GM18502 (cell line): Measurements from ENCODE around the gene ISCA1.
"Not testable (repeated sequence)": the region's sequence is repeated elsewhere in the genome, so short reads cannot be mapped to it uniquely, and the experiment has no call there.

ENCODE experiments used
- ATAC-seq: cut with Tn5 transposase; IDR thresholded peaks from one replicate; pipeline ENCODE4 v1.9.1; 2021; ENCODE audit warnings: mild to moderate bottlenecking; ENCODE audit not compliant: unreplicated experiment, poor library complexity

ISCA1 gene

DNA sequence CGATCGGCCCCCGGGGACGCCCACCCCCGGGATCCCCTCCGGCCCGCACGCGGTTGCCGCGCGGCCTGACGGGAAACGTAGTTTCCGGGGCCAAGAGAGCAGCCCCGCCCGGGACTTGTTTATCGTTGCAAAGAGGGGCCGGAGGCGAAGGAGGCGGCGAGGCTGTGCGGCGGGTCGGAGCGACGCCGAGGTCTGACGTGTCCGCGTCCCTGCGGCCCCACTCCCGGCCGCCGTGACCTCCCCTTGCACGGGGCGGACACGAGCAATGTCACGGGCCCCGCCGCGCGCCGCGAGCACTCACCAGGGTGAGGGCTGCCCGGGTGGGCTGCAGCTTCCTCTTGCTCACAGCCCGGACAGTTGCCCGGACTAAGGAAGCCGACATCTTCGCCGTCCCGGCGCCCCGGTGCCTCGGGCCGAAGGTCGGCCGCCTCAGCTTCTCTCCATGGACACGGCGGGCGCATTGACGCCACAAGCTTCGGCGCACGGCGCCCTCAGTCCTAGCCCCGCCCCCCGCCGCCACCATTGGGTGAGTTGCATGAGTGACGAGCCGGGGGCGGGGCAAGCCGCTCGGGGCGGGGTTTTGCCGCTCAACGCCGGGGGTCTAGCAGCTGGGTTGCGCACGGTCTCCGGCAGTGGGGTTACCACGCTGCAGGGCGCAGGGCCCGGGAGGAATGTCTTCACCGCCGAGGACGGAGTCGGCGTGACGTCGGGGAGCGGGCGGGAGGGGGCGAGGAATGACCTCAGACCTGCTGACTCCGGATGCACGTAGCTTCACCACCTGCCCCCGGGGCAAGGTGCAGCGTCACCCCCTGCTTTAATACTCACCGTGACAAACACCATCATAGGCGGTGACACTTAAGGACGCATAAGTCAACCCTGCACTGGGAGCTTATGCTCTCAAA, at the start of gene ISCA1:
ISCA1 (minus strand) TSS at position 462 of the 902 bp plus-strand sequence; CDS start at position 382, 80 bp downstream.
- ATAC-seq, result peak; percentile 79

DNA sequence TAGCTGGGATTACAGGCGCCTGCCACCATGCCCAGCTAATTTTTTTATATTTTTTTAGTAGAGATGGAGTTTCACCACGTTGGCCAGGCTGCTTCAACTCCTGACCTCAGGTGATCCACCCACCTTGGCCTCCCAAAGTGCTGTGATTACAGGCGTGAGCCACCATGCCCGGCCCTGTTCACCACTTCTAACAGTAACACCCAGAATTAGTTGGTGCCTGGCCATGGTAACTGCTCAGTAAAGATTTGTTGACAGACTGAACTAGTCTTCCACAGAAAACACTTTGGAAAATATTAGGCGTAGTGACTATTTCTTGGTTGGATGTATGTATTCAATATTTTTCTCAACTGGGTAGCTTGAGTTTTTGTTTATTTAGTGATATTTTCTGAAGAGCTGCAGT, 47.8 kb upstream of the ISCA1 start:
- ATAC-seq, result no peak

DNA sequence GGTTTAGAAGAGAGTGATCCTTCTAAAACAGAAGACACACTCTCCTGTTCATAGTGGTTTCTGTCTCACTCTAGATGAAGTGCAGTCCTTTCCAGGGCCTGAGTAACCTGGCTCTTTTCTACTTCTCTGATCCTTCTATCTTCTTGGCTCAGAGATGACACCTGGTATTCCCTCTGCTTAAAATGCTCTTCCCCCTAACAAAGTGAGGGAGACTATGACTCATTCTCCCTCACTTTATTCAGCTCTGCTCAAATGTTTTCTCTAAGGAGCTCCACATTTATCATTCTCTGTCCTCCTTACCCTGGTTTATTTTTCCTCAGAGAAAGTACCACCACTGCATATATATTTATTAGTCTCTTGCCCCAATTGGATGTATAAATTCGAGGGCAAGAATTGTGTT, 47.3 kb upstream of the ISCA1 start:
- no peak for ATAC-seq

DNA sequence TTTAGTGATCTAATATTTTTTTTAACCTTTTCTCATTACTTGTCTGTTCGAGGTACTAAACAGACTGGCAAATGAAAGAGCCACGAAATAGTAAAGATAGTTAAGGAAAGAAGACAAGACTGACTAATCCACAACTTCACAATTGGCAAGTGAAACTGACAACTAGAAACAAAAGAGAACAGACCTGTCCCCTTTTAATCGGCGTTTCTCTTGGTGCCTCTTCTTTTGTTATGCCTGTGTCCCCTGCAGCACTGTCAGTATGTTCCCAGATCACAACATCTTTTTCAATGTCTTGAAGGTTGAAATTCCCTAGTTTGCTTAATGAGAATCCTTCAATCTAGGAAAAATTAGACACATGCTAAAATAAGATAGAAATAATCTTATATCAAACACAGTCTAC, 45.8 kb upstream of the ISCA1 start:
- no peak for ATAC-seq

DNA sequence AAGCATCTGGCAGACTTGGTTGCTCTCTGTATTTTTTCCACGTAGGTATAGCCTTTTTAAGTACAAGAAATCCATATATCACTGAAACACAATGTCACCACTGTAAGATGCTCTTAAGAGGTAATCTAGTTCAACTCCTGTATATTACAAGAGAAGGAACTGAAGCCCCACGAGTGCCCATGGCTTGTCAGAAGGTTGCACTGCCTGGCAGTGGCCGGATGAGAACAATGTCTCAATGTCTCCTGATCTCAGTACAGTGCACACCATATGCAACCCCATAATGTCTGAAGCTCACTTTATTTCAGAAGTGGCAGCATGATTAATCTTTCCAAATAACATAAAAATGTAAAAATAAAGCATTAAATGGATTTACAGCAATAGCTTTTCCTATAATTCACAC, 44.2 kb upstream of the ISCA1 start:
- no peak for ATAC-seq

DNA sequence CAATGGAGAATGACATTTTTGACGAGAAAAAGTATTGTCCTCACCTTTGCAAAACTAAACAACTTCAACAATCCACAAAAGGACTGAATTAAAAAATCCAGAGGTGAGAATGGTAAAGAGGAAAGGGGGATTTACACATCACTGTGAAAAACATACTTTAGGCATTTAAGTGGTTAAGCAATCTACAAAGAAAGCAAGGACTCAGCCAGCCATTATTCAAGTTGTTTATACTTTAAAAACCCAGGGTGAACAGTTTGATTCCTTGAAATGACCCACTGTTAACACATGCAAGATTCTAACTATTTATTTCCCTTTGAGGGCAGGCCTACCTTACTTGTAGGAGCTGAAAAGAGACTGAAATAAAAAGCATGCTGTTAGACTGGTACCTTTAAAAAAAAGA, 42.6 kb upstream of the ISCA1 start:
- ATAC-seq, result no peak

DNA sequence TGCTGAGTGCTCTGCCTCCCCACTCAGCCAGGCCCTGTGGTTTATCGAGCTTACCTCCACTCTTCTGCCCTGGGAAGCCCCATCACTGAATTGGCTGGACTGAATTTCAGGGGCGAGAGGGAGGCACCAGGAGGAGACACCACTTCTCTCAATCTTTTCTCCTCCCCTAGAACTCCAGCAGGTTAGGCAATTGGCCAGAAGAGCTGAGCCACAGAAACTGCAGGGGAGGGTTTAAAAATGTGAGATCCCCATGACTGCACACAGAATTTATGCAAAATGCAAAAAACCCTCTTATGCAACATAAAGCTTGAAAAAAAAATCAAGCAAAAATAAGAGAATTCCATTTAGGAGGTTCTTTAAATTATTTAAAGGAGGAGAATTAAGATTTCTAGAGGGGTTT, 42.0 kb upstream of the ISCA1 start:
- ATAC-seq, result peak; percentile 88

DNA sequence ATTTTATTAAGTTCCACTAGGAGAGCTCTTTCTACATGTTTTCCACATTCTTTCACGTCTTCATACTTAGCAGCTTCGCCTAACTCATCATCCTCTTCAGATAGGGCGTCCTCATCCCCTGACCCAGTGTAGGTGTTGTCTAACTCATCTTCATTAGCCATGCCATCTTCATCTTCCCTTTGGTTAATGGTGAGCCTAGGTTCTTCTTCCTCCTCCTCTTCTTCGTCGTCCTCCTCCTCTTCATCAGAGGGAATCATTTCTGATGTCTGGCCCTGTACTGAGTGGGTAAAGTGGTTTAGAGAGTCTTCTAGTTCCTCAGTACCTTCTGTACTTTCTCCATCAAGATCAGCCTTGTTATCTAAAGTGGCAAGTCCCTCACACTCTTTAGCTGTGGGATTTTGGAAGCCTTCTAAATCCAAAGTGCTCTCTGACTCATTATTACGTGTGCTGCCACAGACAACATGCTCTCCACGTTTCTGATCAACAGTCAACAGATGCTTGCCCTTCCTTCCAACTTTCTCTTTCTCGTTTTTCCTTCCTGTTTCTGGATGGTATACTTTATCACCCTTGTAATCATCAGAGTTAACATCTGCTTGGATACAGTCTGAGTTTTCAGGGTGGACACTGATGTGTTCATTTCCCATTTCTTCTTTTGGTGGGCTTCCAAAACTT, 40.8 kb upstream of the ISCA1 start:
- ATAC-seq, result no peak

DNA sequence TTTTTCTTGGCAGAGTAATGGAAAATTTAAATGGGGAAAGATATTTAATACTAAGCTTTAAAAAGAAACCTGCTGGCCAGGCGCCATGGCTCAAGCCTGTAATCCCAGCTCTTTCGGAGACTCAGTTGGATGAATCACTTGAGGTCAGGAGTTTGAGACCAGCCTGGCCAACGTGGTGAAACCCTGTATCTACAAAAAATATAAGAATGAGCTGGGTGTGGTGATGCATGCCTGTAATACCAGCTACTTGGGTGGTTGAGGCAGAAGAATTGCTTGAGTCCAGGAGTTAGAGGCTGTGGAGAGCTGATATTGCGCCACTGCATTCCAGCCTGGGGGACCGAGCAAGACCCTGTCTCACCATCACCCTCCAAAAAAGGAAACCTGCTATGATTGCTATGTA, 39.0 kb upstream of the ISCA1 start:
- ATAC-seq, result no peak

DNA sequence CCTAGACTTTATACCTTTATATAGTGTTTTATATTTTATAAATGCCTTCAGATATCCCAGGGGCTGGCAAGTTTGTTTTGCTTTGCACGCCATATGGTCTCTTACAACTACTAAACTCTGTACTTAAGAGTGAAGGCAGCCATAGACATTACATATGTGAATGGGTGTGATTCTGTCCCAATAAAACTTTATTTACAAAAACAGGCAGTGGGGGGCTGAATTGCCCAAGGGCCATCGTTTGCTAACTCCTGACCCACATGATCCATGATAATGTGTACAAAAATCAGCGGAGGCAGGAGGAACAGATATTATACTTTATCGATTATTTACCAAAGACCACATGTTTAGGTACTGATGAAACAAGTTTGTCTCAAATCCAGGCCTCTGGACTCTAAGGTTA, 35.8 kb upstream of the ISCA1 start:
- no peak for ATAC-seq

DNA sequence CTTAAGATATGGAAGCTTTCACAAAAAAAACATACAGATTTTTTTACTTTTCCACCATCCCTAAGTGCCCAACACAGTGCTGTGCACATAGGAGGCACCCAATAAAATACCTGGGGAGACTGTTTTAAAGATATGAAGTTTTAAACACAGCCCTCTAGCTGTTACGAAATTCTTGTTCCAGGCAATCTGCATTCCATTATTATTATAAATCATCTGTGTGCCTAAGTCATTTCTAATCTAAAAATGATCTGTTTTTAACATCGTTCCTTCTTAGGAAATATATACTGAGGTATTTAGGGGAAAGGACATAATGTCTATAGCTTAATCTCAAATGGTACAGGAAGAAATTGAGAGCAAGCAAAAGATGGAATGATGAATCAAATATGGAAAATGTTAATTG, 32.7 kb upstream of the ISCA1 start:
- ATAC-seq, result no peak

DNA sequence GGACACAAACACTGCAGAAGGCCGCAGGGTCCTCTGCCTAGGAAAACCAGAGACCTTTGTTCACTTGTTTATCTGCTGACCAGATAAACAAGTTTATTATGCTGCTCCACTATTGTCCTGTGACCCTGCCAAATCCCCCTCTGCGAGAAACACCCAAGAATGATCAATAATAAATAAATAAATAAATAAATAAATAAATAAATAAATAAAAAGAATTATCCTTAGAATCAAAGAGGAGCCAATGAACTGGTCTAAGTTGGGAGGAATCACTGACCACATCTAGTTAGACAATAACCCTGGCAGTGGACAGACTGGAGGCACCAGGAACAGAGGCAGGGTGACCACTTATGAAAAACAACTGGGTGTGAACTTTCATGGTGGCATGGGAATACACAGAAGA, 30.6 kb upstream of the ISCA1 start:
- not testable (repeated sequence) for ATAC-seq

DNA sequence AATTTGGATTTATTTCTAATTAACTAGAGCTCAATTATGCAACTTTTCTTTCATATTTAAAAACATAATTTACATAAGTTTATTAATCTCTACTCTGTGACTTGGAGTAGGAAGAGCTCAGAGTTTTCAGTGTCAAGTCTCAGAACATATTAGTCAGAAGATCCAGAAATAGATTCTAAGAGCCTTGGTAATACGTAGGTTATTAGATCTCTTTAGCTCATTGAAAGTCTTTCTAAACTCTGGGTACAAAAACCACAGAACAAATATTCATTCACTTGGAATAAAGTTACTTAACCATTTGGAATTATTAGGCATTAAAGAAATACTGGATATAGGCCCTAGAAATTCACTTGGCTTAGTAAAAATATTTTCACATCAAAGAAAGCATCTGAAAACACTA, 26.3 kb upstream of the ISCA1 start:
- no peak for ATAC-seq

DNA sequence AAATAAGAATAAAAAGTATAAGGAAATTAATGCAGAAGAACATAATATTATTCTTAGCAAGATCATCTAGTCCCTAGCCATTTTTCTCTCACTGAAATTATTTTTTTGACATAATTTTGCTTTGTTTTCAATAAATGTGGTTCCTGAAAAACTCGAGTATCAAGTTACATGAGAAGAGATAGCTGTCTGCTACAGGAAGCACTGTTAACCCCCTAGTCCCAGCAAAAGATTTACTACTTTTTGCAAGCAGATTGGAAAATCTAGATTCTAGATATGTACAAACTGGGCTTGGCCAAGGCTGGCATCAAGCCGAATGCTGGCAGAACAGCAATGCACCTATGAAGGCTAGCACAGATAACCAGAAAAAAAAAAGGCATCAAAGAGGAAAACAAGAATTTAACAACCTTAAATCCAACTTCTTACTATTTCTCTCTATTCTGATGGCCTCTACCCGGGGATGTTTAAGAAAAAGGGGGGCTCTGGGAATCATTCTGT, 21.9 kb upstream of the ISCA1 start:
- ATAC-seq, result no peak

DNA sequence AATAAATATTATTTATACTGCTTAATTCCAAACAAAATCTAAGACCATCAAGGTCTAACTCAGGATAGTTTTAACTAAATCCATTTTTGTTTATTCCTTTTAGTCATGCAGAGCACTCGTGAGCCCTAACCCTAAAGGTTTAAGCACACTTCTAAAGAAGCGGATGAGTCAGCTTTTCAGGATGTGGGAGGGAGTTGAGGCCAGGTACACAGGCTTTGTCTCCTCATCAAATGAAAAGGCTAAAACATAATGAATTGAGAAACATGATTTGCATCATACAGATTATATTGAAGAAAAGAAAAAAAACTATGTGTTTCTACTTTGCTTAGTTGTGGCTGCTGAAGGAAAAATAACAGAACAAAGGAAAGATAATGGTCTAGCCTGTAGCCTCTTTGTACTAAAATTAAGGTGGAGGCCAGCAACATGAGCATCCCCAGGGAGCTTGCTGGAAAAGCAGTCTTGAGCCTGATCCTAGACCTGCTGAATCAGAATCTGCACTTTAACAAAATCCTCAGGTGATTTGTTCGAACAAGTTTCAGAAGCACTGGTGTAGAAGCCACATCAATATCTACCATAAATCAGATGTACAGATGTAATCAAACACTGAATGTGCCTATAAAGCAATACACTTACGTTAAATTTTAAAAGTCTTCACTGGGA, 21.1 kb upstream of the ISCA1 start:
- no peak for ATAC-seq

DNA sequence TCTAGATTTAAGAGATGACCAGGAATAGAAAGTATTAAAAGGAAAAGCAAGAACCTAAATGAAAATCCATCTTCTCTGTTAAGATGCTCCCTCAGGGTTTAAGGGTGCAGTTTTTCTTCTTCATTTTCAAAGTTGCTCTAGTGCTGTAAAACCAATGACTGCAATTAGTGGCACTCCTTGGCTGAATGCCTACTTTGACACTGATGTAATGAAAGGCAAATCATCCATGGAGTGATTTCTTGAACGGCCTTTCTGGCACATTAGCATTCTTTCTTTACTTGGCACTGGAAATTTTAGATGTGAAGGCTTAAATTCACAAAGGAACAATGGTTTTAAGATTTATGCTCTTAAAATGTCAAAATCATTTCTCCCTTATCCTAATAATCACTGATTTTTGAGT, 19.3 kb upstream of the ISCA1 start:
- ATAC-seq, result no peak

DNA sequence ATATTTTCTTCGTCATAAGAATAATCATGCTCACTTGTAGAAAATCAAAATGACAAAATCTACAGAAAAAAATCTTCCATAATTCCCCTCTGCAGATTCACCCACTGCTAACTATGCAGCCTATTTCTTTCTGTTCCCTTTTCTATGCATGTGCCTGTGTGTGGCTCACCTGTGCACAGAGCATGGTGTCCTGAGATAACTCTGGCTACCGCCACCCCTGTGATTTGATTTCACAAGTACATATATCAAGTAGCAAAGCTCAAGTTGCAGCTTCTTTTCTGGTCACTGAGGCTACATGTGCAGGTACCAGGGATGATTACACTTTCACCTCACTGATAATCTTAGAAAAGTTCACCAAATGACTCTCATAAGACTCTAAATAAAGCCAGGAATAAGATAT, 18.4 kb upstream of the ISCA1 start:
- no peak for ATAC-seq

DNA sequence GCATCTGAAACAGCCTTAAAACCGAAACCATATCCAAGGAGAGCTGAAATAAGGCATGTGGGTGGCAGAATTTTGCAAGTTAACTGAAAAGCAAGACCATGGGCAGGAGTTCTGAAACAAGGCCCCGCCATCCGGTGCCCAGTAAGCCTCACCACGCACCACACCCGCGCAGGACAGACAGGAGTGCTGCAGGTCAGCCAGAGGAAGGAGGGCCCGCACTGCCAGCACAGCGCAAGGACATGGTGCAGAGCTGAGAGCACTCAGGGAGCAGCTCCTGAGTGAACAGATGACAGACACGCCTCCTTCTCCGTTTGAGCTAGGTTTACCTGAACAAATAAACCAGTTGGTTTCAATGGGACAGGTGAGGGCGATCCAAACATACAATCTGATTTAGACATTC, 16.5 kb upstream of the ISCA1 start:
- ATAC-seq, result no peak

DNA sequence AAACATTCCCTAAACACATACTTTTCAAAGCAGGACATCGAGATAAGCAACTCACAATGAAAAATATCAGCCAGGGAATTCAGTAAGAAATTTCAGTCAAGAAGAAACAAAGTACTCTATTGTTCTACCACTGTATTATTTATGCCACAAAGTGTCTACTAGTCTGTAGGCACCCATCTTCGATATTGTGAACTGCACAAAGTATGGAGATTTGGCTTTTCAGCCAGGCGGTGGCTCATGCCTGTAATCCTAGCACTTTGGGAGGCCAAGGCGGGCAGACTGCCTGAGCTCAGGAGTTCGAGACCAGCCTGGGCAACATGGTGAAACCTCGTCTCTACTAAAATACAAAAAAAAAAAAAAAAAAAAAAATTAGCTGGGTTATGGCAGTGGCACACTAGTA, 8.0 kb upstream of the ISCA1 start:
- not testable (repeated sequence) for ATAC-seq

DNA sequence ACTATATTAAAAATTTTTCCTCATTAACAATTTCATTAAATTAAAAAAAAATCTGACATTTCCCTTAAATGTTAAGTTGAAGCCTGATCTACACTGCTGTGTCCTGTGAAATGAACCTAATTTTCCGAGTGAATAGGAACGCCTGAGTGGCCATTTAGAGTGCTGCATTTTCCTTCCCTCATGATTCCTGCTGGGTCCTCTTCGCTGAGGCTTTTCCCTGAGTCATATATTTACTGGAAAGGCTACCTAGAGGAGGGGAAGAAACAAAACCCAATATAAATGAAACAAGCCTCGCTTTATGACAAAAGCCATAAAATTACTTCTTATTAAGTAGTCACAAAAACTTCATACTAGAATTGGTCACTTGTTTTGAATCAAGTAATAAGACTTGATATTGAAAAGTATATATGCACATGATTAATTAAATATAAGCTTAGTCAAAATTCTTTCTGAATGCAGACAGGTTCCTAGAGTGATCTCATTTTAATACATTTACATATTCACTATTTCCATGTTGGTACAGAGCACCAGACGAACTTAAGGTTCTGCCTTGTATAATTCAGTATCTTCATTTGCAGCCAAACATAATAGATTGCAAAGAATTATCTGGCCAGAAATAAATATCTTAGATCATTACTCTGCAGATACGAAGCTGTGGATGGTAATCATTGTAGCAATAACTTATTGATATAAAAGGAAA, 6.3 kb upstream of the ISCA1 start:
- no peak for ATAC-seq

DNA sequence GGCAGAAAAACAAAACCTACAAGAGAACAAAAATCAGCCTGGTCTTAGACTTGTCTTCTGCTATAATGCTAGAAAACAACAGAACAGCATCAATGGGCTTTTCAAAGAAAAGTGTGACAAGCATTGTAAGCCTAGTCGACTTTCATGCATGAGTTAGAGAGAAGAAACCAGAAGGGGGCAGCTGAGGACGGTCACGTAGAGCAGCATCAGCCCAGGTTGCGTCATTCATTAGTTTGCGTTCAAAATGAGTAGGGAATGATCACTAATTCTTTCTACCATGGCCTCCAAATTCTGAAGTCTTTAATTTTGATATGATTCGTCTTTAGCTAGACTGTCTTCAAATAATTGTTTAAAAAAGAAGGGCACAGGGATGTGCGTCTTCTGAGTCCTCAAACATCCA, 4.7 kb upstream of the ISCA1 start:
- no peak for ATAC-seq
